ENCODE results near the gene CTIF.

CTIF gene

GRCh38 chr18:48554610-48555400, 16.0 kb downstream of the CTIF start:
- no peak for DNase-seq

GRCh38 chr18:48555465-48555995, 16.7 kb downstream of the CTIF start:
- no peak for DNase-seq

GRCh38 chr18:48557640-48558174, 18.9 kb downstream of the CTIF start:
- DNase-seq, result no peak

DNA sequence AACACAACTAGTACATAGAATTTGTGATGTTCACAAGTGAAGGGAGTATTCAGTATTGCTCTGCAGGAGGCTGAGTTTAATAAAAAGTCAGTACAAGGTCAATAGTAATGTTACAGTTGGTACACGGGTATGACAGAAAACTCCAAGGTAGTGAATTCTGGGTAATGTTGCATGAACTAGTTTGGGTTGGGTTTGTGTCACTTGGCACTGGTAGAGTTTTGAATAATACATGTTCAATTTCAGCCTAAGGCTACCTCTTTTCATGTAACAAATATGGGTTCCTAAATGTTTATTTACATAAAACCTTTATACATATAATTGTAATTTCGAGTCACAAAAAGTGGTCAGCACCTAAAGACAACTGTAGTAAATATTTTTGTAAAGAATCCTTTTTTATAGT, 19.4 kb downstream of the CTIF start:
- DNase-seq, result no peak

GRCh38 chr18:48560491-48560890, 21.7 kb downstream of the CTIF start:
- no peak for DNase-seq

DNA sequence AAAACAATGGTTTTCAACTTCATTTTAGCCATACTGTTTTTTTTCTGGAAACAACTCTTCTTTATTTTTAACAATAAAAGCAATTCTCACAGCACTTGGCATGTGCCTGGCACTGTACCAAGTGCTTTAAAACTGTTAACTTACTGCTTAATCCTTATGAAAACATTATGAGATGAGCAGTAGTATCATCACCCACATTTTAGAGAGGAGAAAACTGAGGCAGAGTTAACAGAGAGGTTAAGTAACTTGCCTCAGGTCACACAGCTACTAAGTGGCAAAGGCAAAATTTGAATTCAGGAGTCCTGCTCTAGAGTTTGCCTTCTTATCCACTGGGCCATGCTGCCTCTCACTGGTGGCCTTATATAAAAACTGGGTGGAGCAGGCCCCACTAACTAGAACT, 23.2 kb downstream of the CTIF start:
- DNase-seq, result no peak

DNA sequence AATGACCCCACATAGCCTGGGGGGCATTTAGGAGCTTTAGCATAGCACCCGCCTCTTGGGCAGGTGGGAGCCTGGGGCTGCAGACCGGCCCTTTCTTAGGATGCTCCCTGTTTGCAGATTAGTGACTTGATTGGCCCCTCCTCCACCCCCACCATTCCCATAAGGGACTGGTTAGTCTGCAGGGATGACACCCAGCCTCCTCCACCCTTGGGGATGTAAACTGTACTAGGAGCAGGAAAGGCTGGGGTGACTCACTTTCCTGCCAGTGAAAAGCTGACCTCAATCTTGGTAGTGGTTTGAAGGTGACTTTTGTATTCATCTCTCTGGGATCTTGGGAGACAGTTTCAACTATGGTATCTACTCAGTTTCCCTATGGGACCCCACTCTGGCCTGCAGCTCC, 24.2 kb downstream of the CTIF start:
- no peak for DNase-seq

- DNase-seq, result no peak
Observed at GRCh38 chr18:48564139-48564538, 25.3 kb downstream of the CTIF start.

DNA sequence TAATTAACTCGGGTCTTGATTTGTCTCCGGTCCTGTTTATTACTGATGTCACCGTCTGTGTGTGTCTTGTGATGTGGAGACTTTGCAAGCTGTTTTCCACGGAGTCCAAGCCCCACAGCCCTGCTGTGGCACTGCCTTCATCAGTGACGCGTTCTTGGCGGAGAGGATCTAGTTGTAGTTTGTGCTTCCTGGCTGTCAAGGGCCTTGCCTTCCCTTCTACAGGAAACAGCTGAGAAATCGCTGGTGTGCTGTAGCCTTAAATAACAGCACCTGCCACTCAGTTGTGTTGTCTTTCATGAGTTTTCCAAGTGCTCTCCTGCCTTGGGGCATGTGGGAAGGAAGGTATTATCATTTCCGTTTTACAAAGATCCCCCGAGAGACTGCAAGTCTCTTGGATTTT, 26.3 kb downstream of the CTIF start:
- DNase-seq, result no peak

GRCh38 chr18:48566589-48566988, 27.8 kb downstream of the CTIF start:
- DNase-seq, result no peak

DNA sequence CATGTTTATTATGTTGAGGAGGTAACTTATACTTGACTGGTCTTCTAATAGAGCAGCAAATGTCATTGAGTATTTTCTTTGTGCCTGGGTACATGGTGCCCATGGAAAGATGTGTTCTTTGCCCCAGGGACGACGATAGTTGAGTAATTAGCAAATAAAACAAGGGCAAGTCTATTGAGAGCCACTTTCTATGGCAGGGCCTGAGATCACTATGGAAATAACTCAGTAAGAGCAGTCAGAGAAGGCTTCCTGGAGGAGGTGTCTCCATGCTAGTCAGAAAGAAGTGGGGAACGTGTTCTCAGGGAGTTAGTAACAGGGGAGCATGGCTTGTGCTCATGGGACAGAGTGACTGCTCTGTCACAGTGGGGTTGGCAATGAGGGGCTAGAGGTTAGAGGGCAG, 28.6 kb downstream of the CTIF start:
- DNase-seq, result no peak

DNA sequence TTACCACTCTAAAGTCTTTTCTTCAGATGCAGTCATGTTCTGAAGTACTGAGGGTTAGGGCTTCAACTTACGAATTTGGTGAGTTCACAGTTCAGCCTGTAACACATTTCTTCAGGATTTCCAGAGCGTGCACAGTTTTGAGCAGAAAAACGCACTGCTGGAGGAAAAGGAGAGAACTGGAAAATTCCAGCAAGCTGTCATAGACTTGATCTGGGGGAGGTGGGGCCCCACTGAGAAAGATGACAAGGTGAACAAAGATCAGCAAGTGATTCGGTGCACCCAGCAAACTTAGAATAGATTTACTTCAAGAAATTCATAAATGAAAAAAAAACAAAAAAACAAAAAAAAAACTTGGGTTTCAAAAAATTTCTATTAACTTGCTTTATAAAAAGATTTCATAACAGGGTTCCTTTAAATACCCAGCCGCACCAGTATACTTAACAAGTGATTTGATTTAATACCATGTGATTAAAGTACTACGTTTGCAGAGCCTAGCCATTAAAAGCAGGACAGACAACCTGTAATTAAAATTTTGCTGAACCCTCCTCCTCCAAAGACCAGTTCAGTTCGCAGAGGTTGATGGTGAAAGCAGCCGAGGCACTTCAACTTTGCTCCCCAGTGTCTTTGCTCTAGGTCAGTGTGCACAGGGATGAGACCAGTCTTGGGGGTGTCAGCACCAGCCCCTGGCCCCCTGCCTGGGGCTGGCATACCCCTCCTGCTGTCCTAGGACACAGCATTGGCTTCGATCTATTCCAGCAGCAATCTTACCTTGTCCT, 30.5 kb downstream of the CTIF start:
- no peak for DNase-seq

GRCh38 chr18:48569915-48570264, 31.1 kb downstream of the CTIF start:
- DNase-seq, result no peak

GRCh38 chr18:48570313-48570712, 31.5 kb downstream of the CTIF start:
- DNase-seq, result no peak

DNA sequence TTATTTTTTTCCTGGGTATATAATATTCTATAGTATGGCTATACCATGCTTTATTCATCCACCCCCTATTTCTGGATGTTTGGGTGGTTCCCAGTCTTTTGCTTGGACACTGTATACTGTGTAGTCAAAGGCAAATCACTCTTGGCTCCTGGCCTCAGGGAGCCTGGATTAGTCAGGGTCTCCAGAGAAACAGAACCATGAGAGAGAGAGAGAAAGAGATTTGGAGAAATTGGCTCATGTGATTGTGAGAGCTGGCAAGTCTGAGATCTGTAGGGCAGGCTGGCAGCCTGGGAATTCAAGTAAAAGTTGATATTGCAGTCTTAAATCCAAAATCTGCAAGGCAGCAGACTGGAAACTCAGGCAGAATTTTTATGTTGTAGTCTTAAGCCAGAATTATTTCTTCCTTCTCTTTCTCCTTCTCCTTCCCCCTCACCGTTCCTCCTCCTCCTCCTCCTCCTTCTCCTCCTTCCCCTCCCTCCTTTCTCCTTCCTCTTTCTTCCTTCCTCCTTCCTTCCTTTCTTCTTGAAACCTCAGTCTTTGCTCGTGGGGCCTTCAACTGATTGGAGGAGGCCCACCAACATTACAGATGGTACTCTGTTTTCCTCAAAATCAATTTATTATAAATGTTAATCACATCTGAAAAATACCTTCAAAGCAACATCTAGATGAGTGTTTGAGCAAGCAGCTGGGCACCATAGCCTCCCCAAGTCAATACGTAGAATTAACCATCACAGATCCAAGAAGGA, 33.0 kb downstream of the CTIF start:
- no peak for DNase-seq

DNA sequence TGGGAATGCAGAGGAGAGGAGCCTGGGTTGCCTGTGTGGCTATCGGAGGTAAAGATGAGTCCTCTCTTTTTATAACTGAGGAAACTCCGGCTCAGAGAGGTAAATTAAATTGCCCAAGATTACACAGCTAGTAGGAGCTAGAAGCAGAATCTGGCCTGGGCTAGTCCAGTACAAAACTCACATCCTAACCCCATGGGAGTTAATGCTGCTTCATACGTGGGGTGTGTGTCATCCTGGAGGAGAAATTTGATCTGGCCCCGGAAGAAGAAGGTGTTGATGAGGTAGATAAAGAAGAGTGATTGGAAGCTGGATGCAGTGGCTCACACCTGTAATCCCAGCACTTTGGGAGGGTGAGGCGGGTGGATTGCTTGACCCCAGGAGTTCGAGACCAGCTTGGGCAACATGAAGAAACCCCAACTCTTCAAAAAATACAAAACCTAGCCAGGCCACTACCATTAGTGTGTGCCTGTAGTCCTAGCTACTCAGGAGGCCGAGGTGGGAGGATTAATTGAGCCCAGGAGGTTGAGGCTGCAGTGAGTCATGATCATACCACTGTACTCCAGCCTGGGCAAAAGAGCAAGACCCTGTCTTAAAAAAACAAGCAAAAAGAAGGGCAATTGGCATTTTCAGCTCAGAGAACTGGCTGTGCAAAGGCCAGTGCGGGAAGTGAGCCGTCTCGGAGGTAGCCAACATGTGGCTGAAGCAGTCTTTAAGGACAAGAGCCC, 33.7 kb downstream of the CTIF start:
- no peak for DNase-seq

- no peak for DNase-seq
Observed at GRCh38 chr18:48573632-48574283, 34.9 kb downstream of the CTIF start.

DNA sequence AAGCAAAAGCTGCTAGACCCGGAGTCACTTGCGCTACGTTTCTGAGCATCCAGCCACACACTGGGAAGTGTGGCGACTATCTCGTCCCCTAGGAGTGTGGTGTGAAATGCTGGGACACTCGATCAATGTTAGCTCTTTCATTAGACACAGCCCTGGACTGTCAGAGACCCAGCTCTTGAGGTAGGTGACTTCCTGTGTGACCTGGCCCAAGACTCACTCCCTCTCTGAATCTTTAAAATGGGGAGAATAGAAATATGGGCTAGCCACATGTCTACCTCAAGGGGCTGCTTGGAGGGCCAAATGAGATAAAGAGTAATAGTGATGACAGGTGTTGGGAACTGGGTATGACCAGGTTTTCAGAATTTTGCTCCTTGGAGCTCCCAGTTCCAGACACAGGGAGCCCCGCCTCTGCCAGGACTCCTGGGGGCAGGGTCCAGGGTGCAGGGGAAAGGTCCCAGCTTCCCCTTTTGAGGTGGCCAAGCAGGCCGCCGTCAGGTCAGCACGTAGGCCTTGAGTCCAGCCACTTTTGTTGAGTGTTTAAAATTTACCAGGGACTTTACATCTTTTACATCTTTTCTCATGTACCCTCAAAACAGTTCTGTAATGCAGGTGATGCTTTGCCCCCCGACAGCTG, 36.0 kb downstream of the CTIF start:
- no peak for DNase-seq

- DNase-seq, result no peak
Observed at GRCh38 chr18:48575301-48575657, 36.4 kb downstream of the CTIF start.

- no peak for DNase-seq
Observed at GRCh38 chr18:48575658-48576456, 37.0 kb downstream of the CTIF start.

GRCh38 chr18:48576457-48576771, 37.6 kb downstream of the CTIF start:
- no peak for DNase-seq

Data from SIG-M5 (cell line).